Measurements from ENCODE around the gene EXOC4.
"Not testable (repeated sequence)": the region's sequence is repeated elsewhere in the genome, so short reads cannot be mapped to it uniquely, and the experiment has no call there.

The EXOC4 gene

GRCh38 chr7:133775201-133775600 is 522.3 kb downstream of the EXOC4 start:
- in situ Hi-C loops (cut with MboI; ENCODE audit: low sequenced_read_pairs) = no loop called here

- in situ Hi-C loops (cut with MboI; ENCODE audit: low sequenced_read_pairs) = no loop called here
Observed at GRCh38 chr7:133776266-133776665, 523.4 kb downstream of the EXOC4 start.

GRCh38 chr7:133777701-133778100 is 524.8 kb downstream of the EXOC4 start:
- in situ Hi-C loops (cut with MboI; ENCODE audit: low sequenced_read_pairs) = no loop called here

GRCh38 chr7:133778472-133778871 is 525.6 kb downstream of the EXOC4 start:
- in situ Hi-C loops (cut with MboI; ENCODE audit: low sequenced_read_pairs) = no loop called here

GRCh38 chr7:133779538-133779937 is 526.7 kb downstream of the EXOC4 start:
- in situ Hi-C loops (cut with MboI; ENCODE audit: low sequenced_read_pairs) = not testable (repeated sequence)

GRCh38 chr7:133780912-133781311 is 528.0 kb downstream of the EXOC4 start:
- in situ Hi-C loops (cut with MboI; ENCODE audit: low sequenced_read_pairs) = no loop called here

- in situ Hi-C loops (cut with MboI; ENCODE audit: low sequenced_read_pairs) = no loop called here
Observed at GRCh38 chr7:133781486-133782090, 528.7 kb downstream of the EXOC4 start.

- in situ Hi-C loops (cut with MboI; ENCODE audit: low sequenced_read_pairs) = no loop called here
Observed at GRCh38 chr7:133782470-133782869, 529.6 kb downstream of the EXOC4 start.

- in situ Hi-C loops (cut with MboI; ENCODE audit: low sequenced_read_pairs) = no loop called here
Observed at GRCh38 chr7:133783276-133783675, 530.4 kb downstream of the EXOC4 start.

GRCh38 chr7:133784486-133785001 is 531.7 kb downstream of the EXOC4 start:
- in situ Hi-C loops (cut with MboI; ENCODE audit: low sequenced_read_pairs) = no loop called here

- in situ Hi-C loops (cut with MboI; ENCODE audit: low sequenced_read_pairs) = no loop called here
Observed at GRCh38 chr7:133786401-133786937, 533.6 kb downstream of the EXOC4 start.

GRCh38 chr7:133789974-133790373 is 537.1 kb downstream of the EXOC4 start:
- in situ Hi-C loops (cut with MboI; ENCODE audit: low sequenced_read_pairs) = no loop called here

GRCh38 chr7:133790911-133791310 is 538.0 kb downstream of the EXOC4 start:
- in situ Hi-C loops (cut with MboI; ENCODE audit: low sequenced_read_pairs) = no loop called here

- in situ Hi-C loops (cut with MboI; ENCODE audit: low sequenced_read_pairs) = no loop called here
Observed at GRCh38 chr7:133794479-133794878, 541.6 kb downstream of the EXOC4 start.

- in situ Hi-C loops (cut with MboI; ENCODE audit: low sequenced_read_pairs) = no loop called here
Observed at GRCh38 chr7:133795068-133795665, 542.3 kb downstream of the EXOC4 start.

GRCh38 chr7:133796782-133797745 is 544.2 kb downstream of the EXOC4 start:
- in situ Hi-C loops (cut with MboI; ENCODE audit: low sequenced_read_pairs) = no loop called here

GRCh38 chr7:133797818-133798520 is 545.1 kb downstream of the EXOC4 start:
- in situ Hi-C loops (cut with MboI; ENCODE audit: low sequenced_read_pairs) = no loop called here

GRCh38 chr7:133801341-133801740 is 548.5 kb downstream of the EXOC4 start:
- in situ Hi-C loops (cut with MboI; ENCODE audit: low sequenced_read_pairs) = no loop called here

- in situ Hi-C loops (cut with MboI; ENCODE audit: low sequenced_read_pairs) = no loop called here
Observed at GRCh38 chr7:133804127-133804526, 551.2 kb downstream of the EXOC4 start.

GRCh38 chr7:133805426-133805825 is 552.5 kb downstream of the EXOC4 start:
- in situ Hi-C loops (cut with MboI; ENCODE audit: low sequenced_read_pairs) = no loop called here
